ENCODE results near the gene SLC6A9.
A peak's percentile ranks its signal among the peaks of the same experiment; 100 is the strongest.

SLC6A9 gene

GRCh38 chr1:44048532-44049215 lies 17.4 kb upstream of the SLC6A9 start:
- DNase-seq (ENCODE audit: low spot score) = no peak

DNA sequence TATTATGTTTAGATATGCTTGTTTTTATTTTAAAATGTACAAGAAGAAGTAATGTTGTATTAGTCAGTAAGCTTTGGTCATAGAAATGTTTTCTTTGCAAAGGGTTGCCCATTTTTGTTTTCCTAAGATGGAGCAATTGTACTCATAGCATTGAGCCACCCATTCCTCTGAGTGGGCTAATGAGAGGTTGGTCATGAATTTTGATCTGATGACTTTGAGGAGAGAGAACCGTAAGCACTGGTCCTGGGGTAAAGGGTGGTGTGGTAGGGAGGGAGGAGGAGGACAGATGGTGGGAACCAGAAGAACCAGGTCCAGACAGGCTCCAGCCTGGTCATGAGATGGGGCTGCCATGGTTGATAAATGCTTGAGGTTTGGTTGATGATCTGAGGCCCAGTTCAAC lies 15.9 kb upstream of the SLC6A9 start:
- DNase-seq (ENCODE audit: low spot score) = no peak

- no peak for DNase-seq (ENCODE audit: low spot score)
Observed at GRCh38 chr1:44045064-44045463, 13.8 kb upstream of the SLC6A9 start.

DNA sequence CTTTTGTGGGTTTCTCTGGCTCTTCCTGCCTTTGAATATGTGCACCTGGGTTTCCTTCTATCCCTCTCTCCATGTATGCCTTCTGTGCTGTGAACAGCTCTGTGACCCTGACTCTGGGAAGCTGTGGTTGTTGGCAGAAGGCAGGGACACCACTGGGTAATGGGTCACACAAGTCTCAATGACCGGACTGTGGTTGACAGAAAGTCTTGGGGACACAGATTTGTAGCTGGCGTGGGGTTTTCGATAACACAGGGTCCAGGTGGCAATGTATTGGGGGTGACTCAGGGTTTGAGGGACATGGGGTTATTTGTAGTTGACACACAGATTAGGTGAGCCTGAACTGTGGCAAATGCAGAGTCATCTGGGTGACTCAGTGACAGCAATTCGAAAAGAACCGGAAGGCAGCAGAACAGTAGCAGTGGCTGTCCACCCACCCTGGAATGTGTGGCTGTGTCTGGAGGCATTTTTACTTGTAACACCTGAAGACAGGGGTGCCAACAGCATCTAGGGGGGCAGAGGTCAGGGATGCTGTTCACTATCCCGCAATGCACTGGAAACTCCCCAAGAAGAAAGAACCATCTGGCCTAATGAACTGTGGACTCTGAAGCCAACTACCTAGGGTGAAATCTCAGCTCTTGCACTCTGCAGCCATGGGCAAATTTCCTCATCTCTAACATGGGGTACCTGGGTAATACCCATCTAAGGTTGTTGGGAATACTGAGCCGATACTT lies 13.0 kb upstream of the SLC6A9 start:
- peak; percentile 60 for DNase-seq (ENCODE audit: low spot score)

GRCh38 chr1:44043176-44044070 lies 12.2 kb upstream of the SLC6A9 start:
- DNase-seq (ENCODE audit: low spot score) = no peak

GRCh38 chr1:44040846-44041245 lies 9.6 kb upstream of the SLC6A9 start:
- no peak for DNase-seq (ENCODE audit: low spot score)

- DNase-seq (ENCODE audit: low spot score) = no peak
Observed at GRCh38 chr1:44040418-44040817, 9.2 kb upstream of the SLC6A9 start.

DNA sequence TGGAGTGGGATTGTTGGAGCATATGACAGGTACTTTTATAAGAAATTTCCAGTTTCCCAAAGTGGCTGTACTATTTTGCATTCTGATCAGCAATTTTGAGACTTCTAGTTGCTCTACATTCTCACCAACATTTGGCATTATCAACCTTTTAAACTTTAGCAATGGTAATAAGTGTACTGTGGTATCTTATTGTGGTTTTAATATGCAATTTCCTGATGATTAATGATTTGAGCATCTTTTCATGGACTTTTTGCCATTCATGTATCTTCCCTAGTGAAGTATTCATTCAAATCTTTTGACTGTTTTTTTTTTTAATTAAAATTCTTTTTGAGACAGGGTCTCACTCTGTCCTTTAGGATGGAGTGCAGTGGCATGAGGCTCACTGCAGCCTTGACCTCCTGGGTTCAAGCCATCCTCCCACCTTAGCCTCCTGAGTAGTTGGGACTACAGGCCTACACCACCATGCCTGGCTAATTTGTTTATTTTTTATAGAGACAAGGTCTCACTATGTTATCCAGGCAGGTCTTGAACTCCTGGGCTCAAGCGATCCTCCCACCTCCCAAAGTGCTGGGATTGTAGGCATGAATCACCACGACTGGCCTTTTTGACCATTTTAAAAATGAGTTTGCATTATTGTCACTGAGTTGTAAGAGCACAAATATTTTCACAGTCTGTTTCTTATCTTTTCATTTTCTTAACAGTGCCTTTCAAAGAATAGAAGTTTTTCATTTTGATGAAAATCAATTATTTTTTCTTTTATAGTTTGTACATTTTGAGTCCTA lies 7.8 kb upstream of the SLC6A9 start:
- DNase-seq (ENCODE audit: low spot score) = no peak

DNA sequence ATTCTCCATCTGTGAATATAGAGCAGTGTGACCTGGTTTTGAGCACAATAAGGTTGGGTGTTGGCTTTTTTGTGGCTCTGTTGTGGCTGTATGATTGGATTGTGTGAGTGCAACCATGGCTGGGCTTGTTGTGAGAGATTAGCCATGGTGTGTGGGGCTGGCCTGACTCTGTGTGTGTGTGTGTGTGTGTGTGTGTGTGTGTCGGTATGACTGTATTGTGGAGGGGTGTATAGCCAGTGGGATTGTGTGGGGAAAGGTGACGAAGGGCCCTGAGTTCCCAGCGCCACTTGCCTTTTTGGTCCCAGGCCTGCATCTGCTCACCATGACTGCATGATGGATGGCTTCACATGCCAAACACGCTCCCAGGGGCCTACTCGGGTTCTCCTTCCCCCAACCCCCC lies 5.9 kb upstream of the SLC6A9 start:
- no peak for DNase-seq (ENCODE audit: low spot score)

DNA sequence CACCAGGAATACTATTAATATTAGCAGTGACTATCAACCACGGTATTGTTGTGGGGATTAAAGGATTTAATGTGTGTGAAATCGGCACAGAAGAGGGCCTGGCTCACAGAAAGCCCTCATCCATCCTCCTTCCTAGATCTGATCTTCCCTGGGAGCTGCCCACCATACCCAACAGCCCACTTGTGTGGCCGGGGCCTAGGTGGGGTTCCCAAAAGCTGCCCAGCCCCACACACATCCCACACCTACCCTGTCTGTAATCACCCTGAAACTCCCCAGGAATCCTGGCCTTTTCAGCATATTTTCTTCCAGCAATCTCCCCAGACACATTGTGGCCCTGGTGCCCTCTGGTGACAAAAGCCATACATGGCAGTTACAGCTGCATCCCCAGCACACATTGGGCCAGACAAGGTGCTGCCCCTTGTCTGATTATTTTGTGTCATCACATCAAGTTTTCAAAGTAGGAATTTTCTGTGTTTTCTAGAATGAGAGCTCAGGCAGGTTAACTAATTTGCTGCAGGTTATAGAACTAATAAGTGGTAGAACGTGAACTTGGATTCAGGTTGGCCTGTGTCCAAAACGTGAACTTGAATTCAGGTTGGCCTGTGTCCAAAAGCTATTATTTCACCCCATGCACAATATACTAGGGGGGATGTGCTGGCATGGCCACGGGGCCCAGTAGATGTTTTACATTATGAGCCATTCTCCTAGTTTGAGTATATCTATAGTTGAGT lies 5.3 kb upstream of the SLC6A9 start:
- peak; percentile 93 for DNase-seq (ENCODE audit: low spot score)

- peak; percentile 98 for DNase-seq (ENCODE audit: low spot score)
Observed at GRCh38 chr1:44035726-44036408, 4.6 kb upstream of the SLC6A9 start.

GRCh38 chr1:44034976-44035716 lies 3.9 kb upstream of the SLC6A9 start:
- DNase-seq (ENCODE audit: low spot score) = no peak

DNA sequence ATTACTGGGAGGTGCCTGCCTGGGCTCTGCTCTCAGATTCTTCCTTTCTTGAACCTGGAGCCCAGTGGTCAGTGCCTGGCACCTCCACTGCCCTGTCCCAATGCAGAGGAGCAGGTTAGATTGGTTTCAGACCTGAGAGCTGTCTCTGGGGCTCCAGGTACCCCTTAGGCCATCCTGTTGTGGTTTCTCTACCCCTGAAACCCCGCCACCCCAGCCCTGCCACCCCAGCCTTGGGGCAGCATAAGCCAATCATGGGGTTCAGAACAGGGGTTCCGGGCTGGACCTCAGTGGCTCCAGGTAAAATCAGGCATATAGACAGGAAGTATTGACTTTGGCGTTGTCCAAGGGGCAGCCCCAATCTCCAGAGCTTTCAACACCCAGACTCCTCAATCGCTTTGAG lies 3.2 kb upstream of the SLC6A9 start:
- peak; percentile 37 for DNase-seq (ENCODE audit: low spot score)

DNA sequence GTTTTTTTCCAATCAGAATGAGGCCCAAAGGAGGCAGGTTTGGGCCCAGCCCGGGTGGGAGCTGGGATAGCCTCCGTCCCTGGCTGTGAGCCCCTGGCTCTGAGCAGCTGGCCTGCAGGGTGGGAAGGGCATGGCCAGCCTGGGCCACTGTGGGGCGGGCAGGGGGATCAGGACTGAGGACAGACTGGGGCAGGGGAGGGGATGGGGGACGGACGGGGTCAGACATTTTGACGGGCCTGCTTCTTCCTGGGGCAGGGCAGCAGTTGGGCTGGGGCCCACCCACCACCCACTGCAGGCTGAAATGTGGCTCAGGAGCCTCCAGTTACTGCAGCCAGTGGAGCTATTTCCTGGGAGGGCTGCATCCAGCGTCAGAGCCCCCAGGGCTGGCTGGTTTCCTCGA lies 2.5 kb upstream of the SLC6A9 start:
- no peak for DNase-seq (ENCODE audit: low spot score)

GRCh38 chr1:44033041-44033575 lies 1.8 kb upstream of the SLC6A9 start:
- no peak for DNase-seq (ENCODE audit: low spot score)

- DNase-seq (ENCODE audit: low spot score) = peak; percentile 63
Observed at GRCh38 chr1:44032170-44032790, 1.0 kb upstream of the SLC6A9 start.

DNA sequence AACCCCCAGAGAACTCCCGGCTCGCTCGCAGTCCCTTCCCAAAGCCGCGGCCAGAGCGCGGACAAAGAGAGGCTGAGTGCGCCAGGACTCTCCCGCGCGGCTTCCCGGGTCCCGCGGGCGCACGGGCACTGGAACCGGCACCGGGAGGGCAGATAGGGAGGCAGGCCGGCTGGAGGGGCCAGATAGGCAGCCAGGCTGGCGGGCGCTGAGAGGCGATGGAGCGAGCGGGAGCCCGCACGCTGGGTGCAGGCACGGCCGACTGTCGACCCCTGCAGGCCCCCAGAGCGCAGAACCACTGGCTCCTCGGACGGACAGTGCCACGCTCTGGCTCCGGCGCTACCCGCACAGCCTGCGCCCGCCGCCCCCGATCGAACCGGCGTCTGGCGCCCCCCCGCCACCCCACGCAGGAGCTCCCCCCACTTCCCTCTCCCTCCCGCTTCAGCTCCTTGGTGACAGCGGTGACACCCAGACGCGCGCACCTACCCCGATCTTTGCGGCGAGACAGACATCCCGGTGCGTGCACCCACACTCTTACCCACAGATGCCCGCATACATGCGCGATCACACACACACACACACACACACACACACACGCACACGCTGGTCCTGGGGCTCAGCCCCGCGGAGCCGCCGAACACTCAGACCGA lies 534 bp downstream of the SLC6A9 start:
- DNase-seq (ENCODE audit: low spot score) = no peak

DNA sequence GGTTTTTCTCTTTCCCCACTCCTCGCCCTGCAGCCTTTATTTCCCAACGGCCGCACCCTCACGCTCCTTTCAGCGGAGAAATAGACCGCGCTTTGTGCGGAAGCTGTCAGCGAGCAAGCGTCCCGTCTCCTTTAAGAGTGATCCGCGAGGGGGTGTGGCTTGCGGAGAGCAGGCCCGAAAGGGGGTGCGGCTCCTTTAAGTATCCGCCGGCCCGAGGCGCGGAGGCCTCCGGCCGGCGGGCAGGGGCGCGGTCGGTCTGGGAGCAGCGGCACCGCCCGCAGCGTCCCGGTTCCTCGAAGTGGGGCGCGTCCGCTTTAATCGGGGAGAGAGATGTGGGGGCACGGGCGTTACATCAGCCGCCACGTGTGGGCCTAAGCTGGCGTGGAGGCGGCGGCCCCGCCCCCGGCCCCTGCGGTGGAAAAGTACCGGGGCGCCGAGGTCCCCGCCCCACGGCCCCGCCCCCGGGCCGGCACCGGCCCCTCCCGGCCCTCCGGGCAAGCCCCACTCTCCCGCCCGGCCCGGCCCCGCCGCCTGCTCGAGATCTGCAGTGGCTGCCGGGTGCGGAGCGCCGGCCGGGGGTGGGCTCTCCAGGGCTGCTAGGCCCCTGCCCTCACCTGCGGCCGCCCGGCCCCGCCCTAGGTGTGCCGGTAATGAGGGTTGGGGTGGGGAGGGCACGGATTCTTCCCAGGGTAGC lies 1.2 kb downstream of the SLC6A9 start:
- peak; percentile 97 for DNase-seq (ENCODE audit: low spot score)
